Endothelial cell of umbilical vein (primary cell): ENCODE results near the gene RASA2. TPM values are rescaled to one million over a fixed set of nuclear protein-coding genes. Genes with fewer than 3 reads are reported as not detected.

ENCODE experiments used
- BruUV-seq: library from RNA; stranded (reverse); fragments of 400-500 nt; replicated peaks from 2 replicates; lab custom pipeline; 2021; lab: Mats Ljungman, UMichigan
- CTCF ChIA-PET: fragments of 300-600, 350-600 bp; sonication (Branson Sonifier 250); formaldehyde crosslinking; loops from one replicate; lab custom pipeline; 2021; ENCODE audit warnings: antibody characterized with exemption, inconsistent platforms; lab: Charles Lee
- POLR2A ChIA-PET: fragments of 300-600, 350-600 bp; sonication (Branson Sonifier 250); formaldehyde crosslinking; loops from one replicate; lab custom pipeline; 2021; ENCODE audit warnings: antibody characterized with exemption, inconsistent platforms; lab: Charles Lee
- DNase-seq: peaks from one replicate; pipeline ENCODE4 v3.0.0-alpha.2; 2011; ENCODE audit warnings: low read depth, low spot score
- FAIRE-seq: peaks from 2 replicates; lab custom pipeline; 2011; peaks lifted over from hg19 to GRCh38; lab: Jason Lieb, UNC
- H2AFZ ChIP-seq: 2 replicates; pipeline ENCODE4 v1.6.0; 2012; ENCODE audit warnings: low read depth, low read length, control low read depth, inconsistent platforms
- H3K27ac ChIP-seq: 2 replicates; pipeline ENCODE4 v1.5.1; 2011; ENCODE audit warnings: low read depth, mild to moderate bottlenecking, control low read depth, low read length, moderate library complexity; ENCODE audit not compliant: insufficient read depth
- H3K27me3 ChIP-seq, 2 experiments: 2 replicates each; pipeline versions ENCODE4 v1.6.0 to v1.6.1; 2011; ENCODE audit warnings: low read length in 2 of 2, mixed read lengths in 1 of 2; ENCODE audit not compliant: control insufficient read depth in 2 of 2, insufficient read depth in 2 of 2
- H3K36me3 ChIP-seq, 2 experiments: 2 replicates in 1 of 2; 3 replicates in 1 of 2; pipeline ENCODE4 v1.5.1; 2011; ENCODE audit warnings: low read length in 2 of 2, mild to moderate bottlenecking in 1 of 2, moderate library complexity in 1 of 2; ENCODE audit not compliant: control insufficient read depth in 2 of 2, insufficient read depth in 2 of 2; ENCODE audit errors: extremely low read depth in 1 of 2
- H3K4me1 ChIP-seq: 3 replicates; pipeline ENCODE4 v1.5.1; 2011; ENCODE audit warnings: mild to moderate bottlenecking, low read length; ENCODE audit not compliant: control insufficient read depth, insufficient read depth; ENCODE audit errors: extremely low read depth
- H3K4me2 ChIP-seq: 2 replicates; pipeline ENCODE4 v1.6.1; 2011; ENCODE audit warnings: low read length, control low read depth, mixed read lengths; ENCODE audit not compliant: insufficient read depth
- H3K4me3 ChIP-seq, 3 experiments: fragments of 200-600 bp in 1 of 3; sonication (generic), shearing (Covaris generic) in 1 of 3; replicated peaks in 1 of 3; 2 replicates each; pipeline ENCODE4 v1.5.1; 2011 to 2016; ENCODE audit warnings: control low read depth in 3 of 3, low read length in 3 of 3, mild to moderate bottlenecking in 2 of 3, inconsistent platforms in 1 of 3, low read depth in 1 of 3, moderate library complexity in 1 of 3; ENCODE audit not compliant: insufficient read depth in 1 of 3
- H3K79me2 ChIP-seq: 2 replicates; pipeline ENCODE4 v1.6.0; 2012; ENCODE audit warnings: low read length, inconsistent platforms; ENCODE audit not compliant: control insufficient read depth, insufficient read depth
- H3K9ac ChIP-seq: replicated peaks from 2 replicates; pipeline ENCODE3; 2011; ENCODE audit warnings: low read length, control low read depth; ENCODE audit not compliant: insufficient read depth; ENCODE audit errors: extremely low read depth
- H3K9me1 ChIP-seq: replicated peaks from 3 replicates; pipeline ENCODE4 v1.6.0; 2011; ENCODE audit warnings: mild to moderate bottlenecking, low read length; ENCODE audit not compliant: control insufficient read depth, insufficient read depth; ENCODE audit errors: extremely low read depth
- H3K9me3 ChIP-seq: replicated peaks from 2 replicates; pipeline ENCODE4 v1.5.1; 2012; ENCODE audit warnings: low read length, inconsistent platforms; ENCODE audit not compliant: control insufficient read depth, insufficient read depth
- H4K20me1 ChIP-seq: replicated peaks from 2 replicates; pipeline ENCODE3; 2011; ENCODE audit warnings: mild to moderate bottlenecking, low read length; ENCODE audit not compliant: control insufficient read depth, insufficient read depth; ENCODE audit errors: extremely low read depth
- EZH2 ChIP-seq: IDR thresholded peaks from 2 replicates; pipeline ENCODE4 v1.6.1; 2012; ENCODE audit warnings: borderline replicate concordance, low read depth, mild to moderate bottlenecking, moderate library complexity, low read length, inconsistent platforms; ENCODE audit not compliant: severe bottlenecking
- FOS ChIP-seq: IDR thresholded peaks from 2 replicates; pipeline ENCODE4 v1.6.1; 2011; ENCODE audit warnings: mild to moderate bottlenecking, low read length, moderate library complexity, borderline replicate concordance; ENCODE audit not compliant: insufficient read depth
- GATA2 ChIP-seq: IDR thresholded peaks from 2 replicates; pipeline ENCODE4 v1.7.0; 2011; ENCODE audit warnings: low read depth, mild to moderate bottlenecking, moderate library complexity, mixed read lengths, low read length; ENCODE audit not compliant: insufficient read length, insufficient read depth
- JUN ChIP-seq: IDR thresholded peaks from 2 replicates; pipeline ENCODE4 v1.6.1; 2011; ENCODE audit warnings: borderline replicate concordance, low read depth; ENCODE audit not compliant: insufficient read length, insufficient read depth
- MAX ChIP-seq: IDR thresholded peaks from 2 replicates; pipeline ENCODE4 v1.6.1; 2011; ENCODE audit not compliant: insufficient read depth, insufficient read length
- MYC ChIP-seq: IDR thresholded peaks from one replicate; pipeline ENCODE4 v1.6.1; 2011; ENCODE audit warnings: mild to moderate bottlenecking, low read depth, low read length
- POLR2A ChIP-seq: IDR thresholded peaks from 2 replicates; pipeline ENCODE4 v1.6.1; 2012; ENCODE audit warnings: low read depth, mild to moderate bottlenecking, control low read depth, low read length
- POLR2AphosphoS5 ChIP-seq: IDR thresholded peaks from 2 replicates; pipeline ENCODE4 v1.6.1; 2012; ENCODE audit warnings: low read depth, mild to moderate bottlenecking, control low read depth, low read length, moderate library complexity; ENCODE audit not compliant: insufficient read depth
- dilution Hi-C: fragments of 300-500 bp; cut with MboI; formaldehyde crosslinking; loops from one replicate; pipeline ENCODE4 v1.15.0; 2019; ENCODE audit warnings: low sequenced_read_pairs; ENCODE audit not compliant: extremely low pct_ligation_motif_present
- intact Hi-C: fragments of 100-400 bp; cut with micrococcal nuclease; formaldehyde crosslinking; loops from one replicate; pipeline ENCODE4 v1.10.0; 2022
- polyA plus RNA-seq, 4 experiments: library from polyadenylated mRNA; depleted of rRNA in 3 of 4; stranded (reverse) in 3 of 4; unstranded in 1 of 4; fragments of >200 nt; gene quantifications; 2 replicates each; pipeline versions ENCODE4 v1.2.1 to v1.2.3, GENCODE V29; 2011 to 2012; ENCODE audit warnings: missing spikeins in 1 of 4
- total RNA-seq: library from RNA; stranded (reverse); gene quantifications from 2 replicates; pipeline ENCODE4 v1.2.3, GENCODE V29; 2021
- TF ChIP-seq, protein P1 (sequence below), 2 donors: IDR thresholded peaks; 1 replicate in 1 of 2; 2 replicates in 1 of 2; pipeline ENCODE4 v1.5.1; 2011; ENCODE audit warnings: low read length in 2 of 2, mild to moderate bottlenecking in 2 of 2, moderate library complexity in 2 of 2, control low read depth in 1 of 2, inconsistent platforms in 1 of 2, low read depth in 1 of 2; ENCODE audit not compliant: insufficient read depth in 1 of 2; ENCODE audit errors: extremely low read depth in 1 of 2

RASA2 gene
- total and polyA plus RNA-seq, 2 donors (not counting 3 experiments of a cell fraction or from before 2014, with no cell fraction given), result 3.1 to 20.2 TPM

DNA sequence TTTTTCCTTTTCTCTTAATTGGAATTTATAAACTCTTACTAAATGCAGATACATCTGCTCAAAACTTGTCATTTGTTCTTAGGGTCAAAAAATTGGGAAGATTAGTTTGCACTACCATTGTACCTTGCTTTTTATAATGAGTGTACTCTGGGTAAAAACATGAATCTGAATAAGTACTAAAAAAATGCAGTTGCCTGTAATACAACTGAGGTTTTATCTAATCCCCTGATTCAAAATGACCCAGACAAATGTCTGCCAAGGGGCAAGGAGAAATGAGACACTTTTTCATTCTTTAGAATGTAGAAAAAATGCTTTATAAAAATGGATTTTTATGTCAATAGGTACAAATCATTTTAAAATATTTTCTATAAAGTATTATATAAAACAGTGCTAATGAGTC lies 42.4 kb downstream of the RASA2 start:
- Histone ChIP-seq H3K9ac (no peak overlapping the region), H3K79me2 (peaks cover 79% of the 10 kb centered on the region), H4K20me1 (peaks cover under 1% of the 10 kb centered on the region), H3K9me1 (no peaks in the 10 kb centered on the region), H3K4me2 (peak overlapping the region; percentile 62), H3K36me3 (peaks cover 0 to 2% of the 10 kb centered on the region in 2 experiments), H2AFZ (no peak overlapping the region), H3K27me3 (no peaks in the 10 kb centered on the region), H3K27ac (no peak overlapping the region), H3K4me3 (no peak overlapping the region), H3K9me3 (no peaks in the 10 kb centered on the region), H3K4me1 (peaks cover 36% of the 10 kb centered on the region)
- dilution Hi-C loops, result no loop called here
- intact Hi-C loops, result no loop called here
- no peak for TF ChIP-seq FOS
- no peak for TF ChIP-seq JUN
- TF ChIP-seq GATA2, result no peak
- no TSS peak for BruUV-seq
- CTCF ChIA-PET, result no interaction called here
- no peak for FAIRE-seq
- POLR2A ChIA-PET, result no interaction called here
- no peak for DNase-seq

GRCh38 chr3:141529717-141530414 lies 43.0 kb downstream of the RASA2 start:
- Histone ChIP-seq H4K20me1 (peaks cover 2% of the 10 kb centered on the region), H3K79me2 (peaks cover 77% of the 10 kb centered on the region), H2AFZ (no peak overlapping the region), H3K4me3 (peak overlapping the region in 1 of 3 experiments; percentile 17), H3K27me3 (no peaks in the 10 kb centered on the region), H3K9me1 (no peaks in the 10 kb centered on the region), H3K4me2 (peak overlapping the region; percentile 62), H3K9me3 (no peaks in the 10 kb centered on the region), H3K27ac (peak overlapping the region; percentile 45), H3K36me3 (peaks cover 0 to 4% of the 10 kb centered on the region in 2 experiments), H3K9ac (peak overlapping the region; percentile 7), H3K4me1 (peaks cover 31% of the 10 kb centered on the region)
- ChIA-PET POLR2A (no interaction called here), CTCF (interaction anchor here (1.1 to 1.4 kb wide), 3 partner anchors 9 to 23 kb away, joined by 3 to 4 read pairs (median 4); no protein-coding TSS in a partner anchor)
- DNase-seq, result peak; percentile 81
- no peak for TF ChIP-seq POLR2AphosphoS5
- TF ChIP-seq, protein P1, sequence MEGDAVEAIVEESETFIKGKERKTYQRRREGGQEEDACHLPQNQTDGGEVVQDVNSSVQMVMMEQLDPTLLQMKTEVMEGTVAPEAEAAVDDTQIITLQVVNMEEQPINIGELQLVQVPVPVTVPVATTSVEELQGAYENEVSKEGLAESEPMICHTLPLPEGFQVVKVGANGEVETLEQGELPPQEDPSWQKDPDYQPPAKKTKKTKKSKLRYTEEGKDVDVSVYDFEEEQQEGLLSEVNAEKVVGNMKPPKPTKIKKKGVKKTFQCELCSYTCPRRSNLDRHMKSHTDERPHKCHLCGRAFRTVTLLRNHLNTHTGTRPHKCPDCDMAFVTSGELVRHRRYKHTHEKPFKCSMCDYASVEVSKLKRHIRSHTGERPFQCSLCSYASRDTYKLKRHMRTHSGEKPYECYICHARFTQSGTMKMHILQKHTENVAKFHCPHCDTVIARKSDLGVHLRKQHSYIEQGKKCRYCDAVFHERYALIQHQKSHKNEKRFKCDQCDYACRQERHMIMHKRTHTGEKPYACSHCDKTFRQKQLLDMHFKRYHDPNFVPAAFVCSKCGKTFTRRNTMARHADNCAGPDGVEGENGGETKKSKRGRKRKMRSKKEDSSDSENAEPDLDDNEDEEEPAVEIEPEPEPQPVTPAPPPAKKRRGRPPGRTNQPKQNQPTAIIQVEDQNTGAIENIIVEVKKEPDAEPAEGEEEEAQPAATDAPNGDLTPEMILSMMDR (IDR thresholded peaks at IDR 0.05; ENCODE audit: extremely low read depth in 1 of 2, insufficient read depth in 1 of 2, low read depth in 1 of 2, low read length in 2 of 2), result no peak
- no peak for TF ChIP-seq GATA2
- no peak for TF ChIP-seq MYC
- TF ChIP-seq JUN, result no peak
- TF ChIP-seq MAX, result no peak
- TF ChIP-seq POLR2A, result no peak
- TF ChIP-seq EZH2, result no peak
- no peak for TF ChIP-seq FOS
- BruUV-seq, result no TSS peak
- intact Hi-C loops, result loop anchor here (1.0 kb wide), 2 partner anchors 8 to 12 kb away; no protein-coding TSS in a partner anchor
- dilution Hi-C loops, result no loop called here
- no peak for FAIRE-seq
